LHCN-M2 (cell line): ENCODE data around the gene SPIB. TPM values are rescaled to one million over a fixed set of nuclear protein-coding genes. Genes with fewer than 3 reads are reported as not detected.
"Not testable (repeated sequence)": the region's sequence is repeated elsewhere in the genome, so short reads cannot be mapped to it uniquely, and the experiment has no call there.

Experiments used
- DNase-seq: peaks from one replicate; pipeline ENCODE4 v3.0.0-alpha.2; 2012; ENCODE audit warnings: low read depth
- total RNA-seq: library from RNA; depleted of rRNA; stranded (reverse); fragments of >200 nt; gene quantifications from 2 replicates; pipeline ENCODE4 v1.2.3, GENCODE V29; 2014

SPIB gene
- total RNA-seq, 1 experiment from 2014 or later: not detected

- no peak for DNase-seq
Measured at GRCh38 chr19:50437862-50438449, 19.2 kb downstream of the SPIB start.

GRCh38 chr19:50439130-50439529, 20.4 kb downstream of the SPIB start:
- DNase-seq: not testable (repeated sequence)

- no peak for DNase-seq
Measured at GRCh38 chr19:50444059-50444458, 25.3 kb downstream of the SPIB start.

GRCh38 chr19:50447053-50447452, 28.3 kb downstream of the SPIB start:
- no peak for DNase-seq

- DNase-seq: no peak
Measured at GRCh38 chr19:50447750-50448149, 29.0 kb downstream of the SPIB start.

- peak; percentile 43 for DNase-seq
Measured at GRCh38 chr19:50449236-50449899, 30.6 kb downstream of the SPIB start.

- no peak for DNase-seq
Measured at GRCh38 chr19:50450369-50451222, 31.9 kb downstream of the SPIB start.

- DNase-seq: no peak
Measured at GRCh38 chr19:50451223-50451534, 32.4 kb downstream of the SPIB start.

GRCh38 chr19:50453243-50453642, 34.5 kb downstream of the SPIB start:
- no peak for DNase-seq

GRCh38 chr19:50455992-50456391, 37.3 kb downstream of the SPIB start:
- no peak for DNase-seq

- DNase-seq: no peak
Measured at GRCh38 chr19:50457300-50457699, 38.6 kb downstream of the SPIB start.

- no peak for DNase-seq
Measured at GRCh38 chr19:50458396-50459066, 39.8 kb downstream of the SPIB start.

- DNase-seq: no peak
Measured at GRCh38 chr19:50459067-50459456, 40.3 kb downstream of the SPIB start.

- DNase-seq: no peak
Measured at GRCh38 chr19:50459638-50460037, 40.9 kb downstream of the SPIB start.

GRCh38 chr19:50460161-50460765, 41.5 kb downstream of the SPIB start:
- DNase-seq: peak; percentile 38

- peak; percentile 58 for DNase-seq
Measured at GRCh38 chr19:50461066-50461875, 42.5 kb downstream of the SPIB start.

GRCh38 chr19:50462970-50463369, 44.2 kb downstream of the SPIB start:
- DNase-seq: no peak

GRCh38 chr19:50464348-50464747, 45.6 kb downstream of the SPIB start:
- DNase-seq: no peak

- no peak for DNase-seq
Measured at GRCh38 chr19:50465000-50465399, 46.3 kb downstream of the SPIB start.

GRCh38 chr19:50465986-50466705, 47.4 kb downstream of the SPIB start:
- peak; percentile 7 for DNase-seq
